Pancreas (tissue), 10 donors: ENCODE results near the gene RABGAP1L. TPM values are rescaled to one million over a fixed set of nuclear protein-coding genes. Genes with fewer than 3 reads are reported as not detected.

ENCODE experiments used
- ATAC-seq, 4 donors: fragments of 200-7000 bp; cut with Tn5 transposase; one replicate each; pipeline versions ENCODE4 v1.8.0 to v1.9.1; 2020; ENCODE audit warnings: mild to moderate bottlenecking in 4 of 4, moderate library complexity in 4 of 4
- DNase-seq, 6 donors: peaks; one replicate each; pipeline ENCODE4 v3.0.0-alpha.2; 2020
- FAIRE-seq: peaks from 2 replicates; lab custom pipeline; 2012; peaks lifted over from hg19 to GRCh38; lab: Jason Lieb, UNC
- H3K27ac ChIP-seq, 4 donors: fragments of 200-600 bp; sonication (generic); 1 replicate in 3 of 4; 2 replicates in 1 of 4; pipeline versions ENCODE4 v1.5.0 to v1.8.0; 2020
- H3K27me3 ChIP-seq, 4 donors: fragments of 200-600 bp; one replicate each; pipeline ENCODE4 v1.8.0; 2021
- H3K36me3 ChIP-seq, 3 donors: fragments of 200-600 bp; sonication (generic) in 1 of 3; one replicate each; pipeline versions ENCODE4 v1.5.0 to v1.8.0; 2020 to 2021
- H3K4me1 ChIP-seq, 3 donors: fragments of 200-600 bp; one replicate each; pipeline ENCODE4 v1.8.0; 2021
- H3K4me3 ChIP-seq, 4 donors: fragments of 200-600 bp; sonication (generic) in 2 of 4; one replicate each; pipeline versions ENCODE4 v1.5.0 to v1.8.0; 2020 to 2021
- H3K9me3 ChIP-seq, 4 donors: fragments of 200-600 bp; one replicate each; pipeline ENCODE4 v1.8.0; 2021
- WGBS, 2 donors: extraction: QIAGEN DNeasy Blood & Tissue Kit; methylation state at CpG; one replicate each; pipeline ENCODE4 v1.1.7; 2013; 5-methylcytosine and 5-hydroxymethylcytosine counted together
- intact Hi-C, 3 donors: fragments of 100-400 bp; cut with DNase I; formaldehyde crosslinking; loops; one replicate each; pipeline versions ENCODE4 v1.11.1 to v1.14.2; 2022
- polyA plus RNA-seq, 2 donors: library from polyadenylated mRNA; stranded (reverse); fragments of 200-250 nt; gene quantifications; one replicate each; pipeline ENCODE4 v1.2.3, GENCODE V29; 2013
- total RNA-seq, 6 donors: library from RNA; stranded (reverse); fragmentation: NEBNext Ultra II Directional in 4 of 6; extraction: Animal tissue kit (Norgen Biotek cat#: 25700) in 4 of 6; gene quantifications; one replicate each; pipeline versions ENCODE4 v1.2.1 to v1.2.4, GENCODE V29; 2021 to 2023
- TF ChIP-seq, protein P1 (sequence below), 4 donors: fragments of 200-600 bp; sonication (generic) in 3 of 4; IDR thresholded peaks; one replicate each; pipeline versions ENCODE4 v1.5.0 to v1.8.0; 2021; ENCODE audit warnings: antibody characterized with exemption in 4 of 4
- donor health status: healthy with polysubstance abuse.
- donor health status: DM: no; HTN: no; CAD: no; lungs with moderate emphysema.
- donor health status: DM: no; HTN: no; CAD: no.
- donor health status: control.
- donor health status: control.
- donor health status: Bipolar disorder and iron deficiency.
- donor health status: DM: yes; HTN: yes; CAD: no.
- donor health status: DM: no; HTN: no; CAD: no.
- donor health status: DM: no; HTN: no; CAD: no.
- donor health status: DM: yes; HTN: yes; CAD: no.

RABGAP1L gene
- total and polyA plus RNA-seq, 8 donors = 13.9 to 64.8 (median 36.1) TPM

DNA sequence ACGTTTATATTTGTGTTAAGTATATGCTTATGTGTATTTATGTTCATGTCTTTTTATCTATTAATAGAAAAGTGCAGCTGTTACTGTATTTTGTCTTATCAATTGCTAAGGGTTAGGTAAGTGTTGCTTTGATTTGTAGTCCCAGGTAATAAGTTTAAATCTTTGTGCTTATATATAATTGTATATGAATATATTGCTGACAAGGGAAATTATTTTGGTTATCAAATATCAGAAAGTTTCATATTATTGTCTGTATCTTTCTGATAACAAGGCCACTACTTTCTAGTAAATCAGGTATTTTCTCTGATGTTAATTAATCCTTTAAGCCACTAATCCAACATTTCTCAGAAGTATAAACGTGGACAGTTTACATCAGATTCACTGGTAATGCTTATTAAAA lies 309.7 kb downstream of the RABGAP1L start:
- WGBS, 2 donors = 51 to 64% methylated on average over 2 of the region's 2 CpGs
- Histone ChIP-seq H3K9me3 (no peaks in the 10 kb centered on the region), H3K4me3 (no peak overlapping the region), H3K4me1 (no peaks in the 10 kb centered on the region), H3K27me3 (no peaks in the 10 kb centered on the region), H3K27ac (no peak overlapping the region), H3K36me3 (no peaks in the 10 kb centered on the region)
- ATAC-seq (no peak), FAIRE-seq (peak; percentile 9), DNase-seq (no peak)
- TF ChIP-seq, protein P1, sequence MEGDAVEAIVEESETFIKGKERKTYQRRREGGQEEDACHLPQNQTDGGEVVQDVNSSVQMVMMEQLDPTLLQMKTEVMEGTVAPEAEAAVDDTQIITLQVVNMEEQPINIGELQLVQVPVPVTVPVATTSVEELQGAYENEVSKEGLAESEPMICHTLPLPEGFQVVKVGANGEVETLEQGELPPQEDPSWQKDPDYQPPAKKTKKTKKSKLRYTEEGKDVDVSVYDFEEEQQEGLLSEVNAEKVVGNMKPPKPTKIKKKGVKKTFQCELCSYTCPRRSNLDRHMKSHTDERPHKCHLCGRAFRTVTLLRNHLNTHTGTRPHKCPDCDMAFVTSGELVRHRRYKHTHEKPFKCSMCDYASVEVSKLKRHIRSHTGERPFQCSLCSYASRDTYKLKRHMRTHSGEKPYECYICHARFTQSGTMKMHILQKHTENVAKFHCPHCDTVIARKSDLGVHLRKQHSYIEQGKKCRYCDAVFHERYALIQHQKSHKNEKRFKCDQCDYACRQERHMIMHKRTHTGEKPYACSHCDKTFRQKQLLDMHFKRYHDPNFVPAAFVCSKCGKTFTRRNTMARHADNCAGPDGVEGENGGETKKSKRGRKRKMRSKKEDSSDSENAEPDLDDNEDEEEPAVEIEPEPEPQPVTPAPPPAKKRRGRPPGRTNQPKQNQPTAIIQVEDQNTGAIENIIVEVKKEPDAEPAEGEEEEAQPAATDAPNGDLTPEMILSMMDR (IDR thresholded peaks at IDR 0.05) = no peak
- intact Hi-C loops = no loop called here

DNA sequence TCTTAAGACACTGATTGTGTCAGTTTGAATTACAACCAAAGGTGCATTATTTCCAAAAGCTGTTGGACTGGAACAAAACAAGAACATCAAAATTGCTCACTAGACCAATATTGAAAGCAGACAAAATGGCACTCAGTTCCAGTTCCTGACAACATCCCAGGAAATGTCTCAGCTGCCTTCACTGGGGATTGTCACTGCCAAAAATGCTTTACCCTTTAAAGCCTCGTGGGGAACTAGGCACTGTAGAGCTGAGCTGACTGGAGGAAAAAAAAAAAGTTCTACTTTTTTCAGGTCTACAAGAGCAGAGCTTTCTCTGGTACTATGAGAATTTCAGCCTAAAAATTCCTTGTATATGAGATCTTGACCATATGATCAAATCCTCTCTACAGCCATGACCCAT lies 310.4 kb downstream of the RABGAP1L start:
- Histone ChIP-seq H3K27me3 (no peaks in the 10 kb centered on the region), H3K4me3 (no peak overlapping the region), H3K27ac (no peak overlapping the region), H3K36me3 (no peaks in the 10 kb centered on the region), H3K4me1 (no peaks in the 10 kb centered on the region), H3K9me3 (no peaks in the 10 kb centered on the region)
- TF ChIP-seq, protein P1 (IDR thresholded peaks at IDR 0.05) = no peak
- FAIRE-seq (no peak), ATAC-seq (no peak), DNase-seq (no peak)
- intact Hi-C loops = no loop called here
- WGBS, 2 donors = 49 to 55% methylated on average over 1 of the region's 1 CpG

DNA sequence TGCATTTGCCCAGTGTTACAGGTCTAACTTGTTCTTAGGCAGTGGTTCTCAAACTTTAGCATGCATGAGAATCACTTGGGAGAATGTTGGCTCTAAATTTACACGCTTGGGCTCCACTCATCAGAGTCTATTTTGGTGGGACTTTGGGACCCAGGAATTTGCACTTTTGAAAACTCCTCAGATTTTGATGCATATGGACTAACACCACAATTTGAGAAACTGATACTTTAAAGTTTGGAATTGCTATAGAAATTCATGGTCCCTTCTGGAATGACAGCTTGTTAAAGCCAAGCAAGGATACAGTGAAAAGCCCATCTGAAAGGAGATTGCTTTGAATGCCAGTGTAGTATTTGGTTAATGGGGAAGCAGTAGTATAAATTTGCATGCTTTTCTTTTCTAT lies 320.0 kb downstream of the RABGAP1L start:
- H3K4me1 ChIP-seq = no peaks in the 10 kb centered on the region
- H3K4me3 ChIP-seq = no peak overlapping the region
- no peaks in the 10 kb centered on the region for H3K36me3 ChIP-seq
- DNase-seq = no peak
- H3K9me3 ChIP-seq = no peaks in the 10 kb centered on the region
- TF ChIP-seq, protein P1 (IDR thresholded peaks at IDR 0.05) = no peak
- no peaks in the 10 kb centered on the region for H3K27me3 ChIP-seq
- intact Hi-C loops = no loop called here
- 97 to 100% methylated on average over 1 of the region's 1 CpG for WGBS, 2 donors
- ATAC-seq = no peak
- no peak overlapping the region for H3K27ac ChIP-seq
- FAIRE-seq = no peak

DNA sequence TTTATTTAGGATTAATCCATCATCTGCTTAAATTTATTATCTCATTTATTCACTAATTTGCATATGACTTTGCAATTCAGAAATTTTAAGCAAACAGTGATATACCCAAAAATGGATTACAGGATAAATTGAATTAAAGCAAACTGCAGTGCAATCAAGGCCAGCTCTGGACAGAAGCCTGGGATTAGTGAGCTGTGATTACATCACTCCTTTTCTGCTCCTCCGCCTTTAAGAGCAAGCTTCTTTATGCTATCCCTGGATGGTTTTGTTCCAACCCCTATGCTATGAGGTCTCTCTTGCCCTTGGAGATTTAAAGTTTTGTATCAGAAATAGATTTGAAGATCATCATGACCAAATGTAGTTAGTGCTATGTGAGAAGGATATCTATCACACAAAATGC lies 321.0 kb downstream of the RABGAP1L start:
- intact Hi-C loops = no loop called here
- ATAC-seq (no peak), FAIRE-seq (no peak), DNase-seq (no peak)
- no peak overlapping the region for H3K27ac ChIP-seq
- H3K9me3 ChIP-seq = no peaks in the 10 kb centered on the region
- H3K36me3 ChIP-seq = no peaks in the 10 kb centered on the region
- no peaks in the 10 kb centered on the region for H3K4me1 ChIP-seq
- no peaks in the 10 kb centered on the region for H3K27me3 ChIP-seq
- H3K4me3 ChIP-seq = no peak overlapping the region
- 88 to 97% methylated on average over 1 of the region's 1 CpG for WGBS, 2 donors
- TF ChIP-seq, protein P1 (IDR thresholded peaks at IDR 0.05) = no peak

DNA sequence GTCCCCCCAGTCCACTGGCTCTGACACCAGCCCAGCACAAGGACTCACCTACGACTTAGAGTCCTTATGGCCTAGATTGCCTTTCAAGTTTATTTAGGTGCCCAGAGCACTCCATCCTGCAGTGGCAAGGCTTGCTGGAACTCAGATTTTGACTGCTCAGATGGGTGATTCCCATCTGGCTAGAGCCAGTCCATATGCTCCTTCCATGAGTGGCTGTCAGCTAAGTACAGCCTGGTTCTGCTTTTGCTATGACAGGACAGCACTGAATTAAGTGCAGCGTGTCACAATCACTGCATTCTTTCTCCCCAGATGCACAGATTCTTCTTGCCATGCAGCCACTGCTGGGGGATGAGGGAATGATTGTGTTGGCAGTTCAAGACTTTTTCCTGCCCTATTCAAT lies 332.3 kb downstream of the RABGAP1L start:
- no peak for FAIRE-seq
- TF ChIP-seq, protein P1 (IDR thresholded peaks at IDR 0.05) = no peak
- Histone ChIP-seq H3K4me3 (no peak overlapping the region), H3K36me3 (no peaks in the 10 kb centered on the region), H3K4me1 (no peaks in the 10 kb centered on the region), H3K27ac (no peak overlapping the region), H3K27me3 (no peaks in the 10 kb centered on the region), H3K9me3 (no peaks in the 10 kb centered on the region)
- no peak for ATAC-seq
- intact Hi-C loops = no loop called here
- WGBS, 2 donors = 94 to 96% methylated on average over 2 of the region's 2 CpGs
- no peak for DNase-seq
